Activated T-cell treated with anti-CD3 and anti-CD28 coated beads, Interleukin-2, amount 50 U/mL, for 1 hour (primary cell): ENCODE data around the gene ABCC2.
"Not testable (repeated sequence)": the region's sequence is repeated elsewhere in the genome, so short reads cannot be mapped to it uniquely, and the experiment has no call there.

Experiments used
- DNase-seq: peaks from one replicate; pipeline ENCODE4 v3.0.0-alpha.2; 2020

The ABCC2 gene

DNA sequence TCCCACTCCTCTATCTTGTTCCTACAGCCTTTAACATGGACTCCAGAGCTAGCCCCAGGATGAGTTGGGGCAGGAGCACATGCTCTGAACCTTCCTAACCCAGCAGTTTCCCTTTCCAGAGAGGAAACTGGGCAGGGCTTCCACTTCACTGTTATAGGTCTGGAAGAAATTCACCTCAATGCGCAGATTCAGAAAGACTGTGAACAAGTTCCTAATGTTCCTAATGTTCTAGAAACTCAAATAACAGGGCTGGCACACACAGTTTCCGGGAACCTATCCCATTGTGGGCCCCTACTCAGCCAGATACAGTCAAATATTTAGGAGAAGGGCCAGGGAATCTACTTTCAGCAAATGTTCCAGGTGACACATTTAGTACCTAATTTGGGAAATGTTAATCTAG, 29.7 kb downstream of the ABCC2 start:
- DNase-seq: no peak

DNA sequence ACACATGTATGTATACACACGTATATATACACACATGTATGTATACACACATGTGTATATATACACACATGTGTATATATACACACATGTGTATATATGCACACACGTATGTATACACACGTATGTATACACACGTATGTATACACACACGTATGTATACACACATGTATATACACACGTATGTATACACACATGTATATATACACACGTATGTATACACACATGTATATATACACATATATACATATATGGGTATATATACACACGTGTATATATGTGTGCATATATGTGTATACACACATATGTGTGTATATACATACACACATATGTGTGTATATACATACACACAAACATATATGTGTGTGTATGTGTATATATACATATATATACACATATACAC, 31.7 kb downstream of the ABCC2 start:
- no peak for DNase-seq

DNA sequence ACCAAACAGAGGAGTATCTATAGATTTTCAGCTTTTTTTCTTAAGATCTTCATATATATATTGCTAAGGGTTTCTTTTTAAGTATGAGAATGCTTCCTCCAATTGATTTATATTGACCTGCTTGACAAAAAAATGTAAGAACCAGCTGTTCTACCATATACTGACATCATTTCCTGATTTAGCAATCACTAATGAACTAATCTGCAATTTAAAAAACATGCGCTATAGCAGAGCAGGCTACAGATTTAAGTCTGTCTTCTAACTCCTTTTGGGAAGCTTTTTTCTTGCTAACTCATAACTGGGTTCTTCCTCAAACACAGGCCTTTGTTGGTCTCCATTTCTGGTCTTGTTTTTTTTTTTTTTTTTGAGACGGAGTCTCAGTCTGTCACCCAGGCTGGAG, 33.2 kb downstream of the ABCC2 start:
- DNase-seq: no peak

DNA sequence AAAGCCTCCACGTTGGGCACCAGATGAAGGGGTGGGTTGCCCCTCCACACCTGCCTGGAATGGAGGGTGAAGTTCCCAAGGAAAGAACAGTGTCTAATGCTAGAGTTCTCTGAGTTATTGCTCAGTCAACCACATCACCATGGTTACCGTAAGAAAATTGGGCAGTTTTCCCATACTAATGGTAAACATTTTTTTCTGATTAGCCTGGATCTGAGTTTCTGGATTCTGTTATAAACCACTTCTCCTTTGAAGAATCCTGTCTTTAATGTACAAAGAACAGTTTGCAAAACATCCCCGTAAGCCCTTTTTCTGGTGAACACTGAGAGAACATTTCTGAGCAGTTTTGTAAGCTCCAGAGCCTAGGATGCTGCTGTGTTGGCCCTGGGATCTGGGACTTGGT, 45.5 kb downstream of the ABCC2 start:
- DNase-seq: no peak

DNA sequence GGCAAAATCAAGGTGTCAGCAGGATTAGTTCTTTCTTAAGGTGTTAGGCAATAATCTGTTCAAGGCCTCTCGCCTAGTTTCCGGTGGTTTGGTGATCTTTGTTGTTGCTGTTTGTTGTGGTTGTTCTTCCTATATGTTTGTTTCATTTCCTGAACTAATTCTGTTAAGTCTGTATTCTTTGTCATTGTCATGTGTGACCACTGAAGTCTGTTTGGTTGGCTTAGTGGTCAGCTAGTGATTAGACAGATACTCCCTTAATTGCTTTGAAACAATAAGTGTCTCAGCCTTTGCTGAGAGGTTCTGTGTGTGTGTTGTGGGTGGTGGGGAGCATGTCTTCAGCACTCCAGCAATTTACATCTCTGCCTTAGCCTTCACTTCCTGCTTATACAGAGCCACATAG, 46.0 kb downstream of the ABCC2 start:
- no peak for DNase-seq

DNA sequence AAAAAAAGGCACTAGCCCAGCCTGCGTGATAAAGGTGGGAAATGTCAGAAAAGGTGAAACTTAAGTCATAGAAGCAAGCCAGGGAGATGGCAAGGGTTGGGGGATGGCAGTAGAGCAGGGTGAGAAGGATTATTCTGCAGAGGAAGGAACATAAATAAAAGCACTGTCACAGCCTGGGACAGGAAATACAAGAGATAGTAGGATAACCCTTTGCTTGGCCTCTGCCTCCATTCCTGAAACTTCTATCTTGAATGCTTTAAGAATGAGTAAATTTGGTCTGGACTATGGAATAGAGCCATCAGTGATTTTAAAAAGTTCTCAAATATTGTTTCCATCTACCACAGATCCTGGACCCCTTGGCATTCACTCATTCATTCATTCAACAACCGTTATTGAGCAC, 50.0 kb downstream of the ABCC2 start:
- no peak for DNase-seq

DNA sequence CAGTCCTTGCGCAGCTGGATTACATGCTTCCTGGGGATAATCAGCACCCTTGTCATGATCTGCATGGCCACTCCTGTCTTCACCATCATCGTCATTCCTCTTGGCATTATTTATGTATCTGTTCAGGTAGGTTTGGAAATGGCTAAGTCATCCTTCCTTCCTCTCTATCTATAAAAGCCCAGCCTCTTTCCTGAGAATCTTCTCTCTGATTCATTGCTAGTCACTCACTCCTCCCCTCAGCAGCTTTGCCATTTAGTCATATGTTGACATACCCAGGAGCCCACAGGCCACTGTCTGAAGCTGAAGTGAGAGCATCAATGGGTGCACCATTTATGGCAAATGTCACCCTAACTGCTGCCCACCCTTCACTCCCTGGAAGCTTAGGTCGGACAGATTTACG, 52.0 kb downstream of the ABCC2 start:
- no peak for DNase-seq

DNA sequence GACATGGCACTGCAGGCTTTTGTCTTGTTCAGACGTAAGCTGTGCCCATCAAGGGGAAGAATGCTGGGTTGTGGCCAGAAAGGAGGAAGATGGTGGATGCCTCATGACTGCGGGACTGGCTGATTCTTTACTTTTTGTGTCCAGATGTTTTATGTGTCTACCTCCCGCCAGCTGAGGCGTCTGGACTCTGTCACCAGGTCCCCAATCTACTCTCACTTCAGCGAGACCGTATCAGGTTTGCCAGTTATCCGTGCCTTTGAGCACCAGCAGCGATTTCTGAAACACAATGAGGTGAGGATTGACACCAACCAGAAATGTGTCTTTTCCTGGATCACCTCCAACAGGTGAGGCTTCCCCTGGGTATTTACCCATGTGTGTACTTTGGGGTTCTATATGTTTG, 53.5 kb downstream of the ABCC2 start:
- no peak for DNase-seq

DNA sequence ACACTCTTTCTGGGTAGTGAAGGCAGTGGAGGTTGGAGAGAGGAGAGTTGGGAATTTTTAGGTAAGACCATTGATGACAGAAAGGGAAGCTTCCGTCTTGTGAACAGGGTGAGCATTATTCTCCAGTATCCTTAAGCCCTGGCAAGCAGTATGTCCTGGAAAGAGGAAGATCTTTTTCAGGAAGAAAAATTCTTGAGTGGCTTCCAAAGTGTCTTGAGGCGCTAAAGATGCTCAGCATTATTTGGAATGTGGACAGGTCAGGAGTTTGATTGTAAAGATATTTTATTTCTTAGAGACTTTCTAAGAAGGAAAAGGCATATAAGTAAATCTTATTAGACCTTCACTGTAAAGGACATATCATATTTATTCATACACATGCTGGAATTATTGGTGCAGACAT, 54.3 kb downstream of the ABCC2 start:
- DNase-seq: no peak

DNA sequence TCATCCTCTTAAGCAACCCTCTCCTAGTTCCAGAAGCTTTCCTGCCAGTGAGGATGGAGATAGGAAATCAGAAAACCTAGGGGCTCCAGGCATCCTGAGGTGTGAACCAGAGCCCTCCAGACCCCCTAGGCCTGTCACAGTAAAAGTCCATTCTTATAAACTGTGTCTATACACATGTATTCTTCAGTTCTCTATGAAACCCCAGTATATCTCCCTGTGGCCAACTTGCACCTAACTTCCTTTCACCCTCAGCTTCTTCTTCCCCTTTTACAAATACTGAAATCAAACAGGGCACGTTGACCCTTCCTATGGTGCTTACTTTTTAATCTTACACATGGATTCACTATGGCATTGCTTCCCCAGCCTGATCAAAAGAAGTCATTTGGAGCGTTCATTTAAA, 58.4 kb downstream of the ABCC2 start:
- not testable (repeated sequence) for DNase-seq

DNA sequence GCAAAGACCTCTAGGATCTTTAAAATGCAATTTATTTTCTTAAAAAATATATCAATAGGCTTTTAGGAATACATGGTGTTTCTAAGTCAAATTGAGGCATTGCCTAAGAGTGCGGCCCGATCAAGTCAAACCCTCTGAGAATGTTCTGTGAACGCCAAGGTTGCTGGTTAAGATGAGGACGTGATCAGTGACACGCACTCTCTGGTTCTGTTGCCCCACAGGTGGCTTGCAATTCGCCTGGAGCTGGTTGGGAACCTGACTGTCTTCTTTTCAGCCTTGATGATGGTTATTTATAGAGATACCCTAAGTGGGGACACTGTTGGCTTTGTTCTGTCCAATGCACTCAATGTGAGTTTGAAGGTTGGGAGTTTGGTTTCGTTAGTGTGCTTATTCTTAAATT, 59.3 kb downstream of the ABCC2 start:
- no peak for DNase-seq

DNA sequence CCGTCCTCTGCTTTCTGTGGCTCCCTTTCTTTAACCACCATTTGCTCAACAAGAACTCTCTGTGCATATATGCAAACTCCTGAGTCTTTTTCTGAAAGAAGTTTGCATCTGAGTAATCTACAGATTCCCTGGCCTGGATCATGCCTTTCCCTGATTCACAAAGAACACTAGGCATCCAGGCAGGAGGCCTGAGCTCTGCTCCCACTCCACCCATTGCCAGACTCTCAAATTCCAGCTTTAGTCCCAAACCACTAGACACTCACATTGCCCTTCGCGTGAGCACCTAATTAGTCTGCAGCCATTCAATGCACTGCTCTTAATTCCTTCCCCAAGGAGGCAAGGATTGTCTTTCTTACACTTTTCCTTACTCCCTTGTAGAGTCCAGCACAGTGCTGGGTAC, 60.9 kb downstream of the ABCC2 start:
- no peak for DNase-seq

DNA sequence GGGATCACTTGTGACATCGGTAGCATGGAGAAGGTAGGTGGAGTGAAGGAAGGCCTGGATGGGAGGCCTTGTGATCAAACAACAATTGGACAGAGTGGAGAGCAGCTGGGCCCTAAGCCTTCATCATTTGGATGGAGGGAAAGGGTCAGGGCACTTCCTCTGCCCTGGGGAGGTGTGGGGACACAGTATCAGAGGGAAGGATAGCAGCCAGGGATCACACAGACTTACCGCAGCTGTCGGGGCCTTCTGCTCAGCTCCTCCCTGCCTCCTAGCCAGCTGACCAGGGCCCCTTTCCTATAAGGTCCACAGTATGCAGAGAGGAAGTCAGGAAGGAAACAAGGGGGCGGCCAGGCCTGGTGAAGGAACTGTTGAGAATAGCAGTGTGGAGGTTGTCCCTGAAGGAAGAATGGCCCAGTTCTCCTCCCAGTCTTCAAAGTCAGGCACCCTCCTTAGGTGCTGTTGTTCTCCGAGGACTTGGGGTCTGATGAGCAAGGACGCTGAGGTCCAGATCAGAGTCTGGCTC, 62.1 kb downstream of the ABCC2 start:
- no peak for DNase-seq

DNA sequence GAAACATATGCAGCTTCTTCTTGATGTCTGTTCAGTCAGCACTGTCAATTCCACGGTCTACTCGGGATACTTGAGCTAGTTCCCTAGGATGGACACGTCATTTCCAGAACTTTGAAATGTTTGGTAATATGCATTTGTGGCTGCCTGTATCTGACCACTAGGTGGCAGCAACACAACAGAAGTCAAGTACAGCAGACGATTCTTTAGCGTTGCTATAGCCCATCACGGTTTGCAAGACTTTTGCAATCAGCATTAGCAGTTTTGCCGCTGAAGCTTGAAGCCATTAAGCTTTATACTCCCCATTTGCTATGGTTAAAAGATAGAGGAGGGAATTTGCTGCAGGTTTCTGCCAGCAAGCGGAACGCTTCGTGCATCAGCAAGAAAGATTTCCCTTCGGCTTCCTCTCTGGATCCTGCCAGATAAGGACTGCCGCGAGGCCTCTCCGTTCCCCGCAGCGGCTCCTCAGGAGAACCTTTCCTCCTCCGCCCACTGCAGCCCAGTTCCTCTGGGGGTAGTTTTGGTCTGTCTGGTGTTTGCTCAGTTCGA, 63.5 kb downstream of the ABCC2 start:
- peak; percentile 56 for DNase-seq

DNA sequence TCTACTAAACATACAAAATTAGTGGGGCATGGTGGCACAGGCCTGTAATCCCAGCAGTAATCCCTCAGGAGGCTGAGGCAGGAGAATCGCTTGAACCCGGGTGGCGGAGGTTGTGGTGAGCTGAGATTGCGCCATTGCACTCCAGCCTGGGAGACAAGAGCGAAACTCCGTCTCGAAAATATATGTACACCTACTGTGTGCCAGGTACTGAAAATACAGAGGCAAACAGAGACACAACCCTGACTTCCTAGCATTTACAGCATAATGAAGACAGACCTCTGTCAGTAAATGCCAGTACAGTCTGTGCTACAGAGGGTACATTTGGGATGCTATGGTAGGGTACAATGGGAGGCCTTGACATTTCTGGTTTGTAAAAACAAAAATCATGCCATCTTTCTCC, 66.6 kb downstream of the ABCC2 start:
- no peak for DNase-seq

DNA sequence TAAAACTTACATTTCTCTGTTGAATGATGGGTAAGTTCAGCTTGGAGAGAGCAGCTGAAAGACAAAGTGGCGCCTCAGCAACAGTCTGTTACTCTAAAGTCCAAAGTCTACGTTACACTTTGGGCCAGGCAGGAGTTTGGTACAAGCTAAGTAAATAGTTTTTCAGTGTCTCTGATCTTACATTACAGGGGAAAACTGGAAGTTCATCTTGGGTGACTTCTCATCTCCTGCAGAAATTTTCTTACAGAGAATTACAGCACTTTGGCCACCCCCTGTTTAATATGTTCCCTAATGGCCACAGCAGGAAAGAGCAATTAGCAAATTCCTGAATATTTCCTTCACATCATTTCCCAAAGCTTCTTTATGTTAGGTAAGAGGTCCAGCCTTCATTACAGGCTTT, 67.1 kb downstream of the ABCC2 start:
- DNase-seq: no peak

DNA sequence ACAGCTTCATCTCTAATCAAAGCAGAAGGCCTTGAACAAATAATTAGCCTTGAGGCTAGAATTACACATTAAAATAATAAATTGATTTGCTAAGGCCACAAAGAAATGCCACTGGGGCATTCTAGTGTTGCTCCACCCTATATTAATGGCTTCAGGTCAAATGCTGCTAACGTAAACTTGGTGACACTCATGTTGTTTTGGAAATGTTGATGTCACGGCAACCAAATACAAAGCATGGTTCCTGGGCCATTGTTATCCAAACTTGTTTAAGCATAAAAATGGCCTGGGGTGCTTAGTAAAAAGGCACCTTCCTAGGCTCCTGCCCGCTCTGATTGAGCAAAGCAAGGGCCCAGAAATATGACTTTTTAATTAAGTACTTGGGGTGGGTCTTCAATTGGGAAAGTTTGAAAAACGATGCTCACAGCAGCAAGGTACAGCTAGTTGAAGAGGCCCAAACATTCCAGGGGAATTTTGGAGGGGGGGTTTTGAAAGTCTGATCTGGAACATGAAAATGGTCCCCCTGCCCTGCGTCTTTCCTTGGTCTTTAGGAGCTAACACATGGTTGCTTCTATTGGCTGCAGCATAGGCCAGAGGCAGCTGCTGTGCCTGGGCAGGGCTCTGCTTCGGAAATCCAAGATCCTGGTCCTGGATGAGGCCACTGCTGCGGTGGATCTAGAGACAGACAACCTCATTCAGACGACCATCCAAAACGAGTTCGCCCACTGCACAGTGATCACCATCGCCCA, 67.8 kb downstream of the ABCC2 start:
- DNase-seq: no peak

DNA sequence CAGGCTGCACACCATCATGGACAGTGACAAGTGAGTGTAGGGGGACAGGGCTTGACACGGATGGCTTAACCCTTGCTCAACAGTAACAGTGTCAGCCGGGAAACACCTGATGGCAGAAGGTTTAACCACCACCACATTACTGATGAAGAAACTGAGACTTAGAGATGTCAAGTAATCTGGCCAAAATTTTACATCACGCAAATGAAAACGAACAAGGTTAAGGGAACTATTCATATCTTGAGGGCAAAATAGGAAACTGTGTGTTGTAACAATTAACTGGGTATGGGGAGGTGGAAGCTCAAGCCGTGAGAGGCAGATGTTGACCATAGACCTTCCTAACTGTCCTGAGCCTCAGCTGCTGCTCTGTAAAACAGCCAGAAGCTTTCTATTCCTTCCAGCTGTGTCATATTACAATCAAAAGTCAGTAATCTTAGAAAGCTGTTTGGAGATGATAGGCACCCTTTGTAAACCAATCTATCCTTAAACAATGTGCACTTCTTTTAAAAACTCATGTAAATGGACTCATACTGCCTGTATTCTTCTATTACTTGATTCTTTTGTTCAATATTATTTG, 68.4 kb downstream of the ABCC2 start:
- DNase-seq: no peak

DNA sequence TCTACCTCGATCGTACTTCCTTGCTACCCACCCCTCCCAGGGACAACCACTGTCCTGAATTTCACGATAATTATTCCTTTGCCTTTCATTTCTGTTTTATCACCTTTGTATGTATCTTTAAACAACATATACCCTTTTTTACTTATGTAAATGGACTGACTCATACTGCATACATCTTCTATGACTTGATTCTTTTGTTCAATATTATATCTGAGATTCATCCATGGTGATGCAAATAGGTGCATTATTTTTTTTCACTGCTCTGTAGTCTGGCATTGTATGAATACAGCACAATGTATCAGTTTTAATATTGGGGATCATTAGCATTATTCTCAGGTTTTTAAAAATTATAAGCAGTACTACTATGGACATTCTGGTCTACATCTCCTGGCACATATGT, 69.4 kb downstream of the ABCC2 start:
- DNase-seq: no peak

DNA sequence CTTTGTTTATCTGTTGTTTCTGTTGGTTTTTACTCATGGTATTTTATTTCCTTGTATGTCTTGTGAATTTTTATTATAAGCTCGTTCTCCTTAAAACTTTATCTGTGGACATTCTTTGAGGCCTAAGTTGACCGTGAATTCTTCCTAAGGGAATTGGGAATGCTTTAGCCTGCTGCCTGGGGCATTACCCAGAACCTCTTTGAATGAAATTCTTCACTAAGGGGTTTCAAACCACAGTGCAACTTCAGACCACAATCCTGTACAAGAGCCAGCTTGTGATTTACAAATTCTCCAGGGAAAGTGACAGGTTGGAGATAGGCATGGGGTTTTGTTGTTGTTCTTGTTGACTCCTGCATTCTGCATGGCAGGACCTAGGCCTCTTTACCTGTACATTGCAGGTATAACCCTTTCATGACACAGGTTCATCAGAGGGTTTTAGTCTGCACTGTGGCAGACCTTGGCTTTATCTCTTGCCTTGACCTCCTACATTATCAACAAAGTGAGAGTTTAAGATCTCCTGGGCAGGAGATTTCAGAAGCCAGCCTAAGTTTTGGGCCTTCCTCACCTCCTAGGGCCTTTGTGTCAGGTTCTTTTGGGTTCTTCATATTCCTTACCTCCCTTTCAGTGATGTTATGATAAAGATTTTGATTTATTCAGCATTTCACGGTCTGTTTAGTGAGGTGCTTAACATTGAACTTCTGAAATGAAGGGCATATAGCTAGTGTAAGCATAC, 70.2 kb downstream of the ABCC2 start:
- DNase-seq: no peak

DNA sequence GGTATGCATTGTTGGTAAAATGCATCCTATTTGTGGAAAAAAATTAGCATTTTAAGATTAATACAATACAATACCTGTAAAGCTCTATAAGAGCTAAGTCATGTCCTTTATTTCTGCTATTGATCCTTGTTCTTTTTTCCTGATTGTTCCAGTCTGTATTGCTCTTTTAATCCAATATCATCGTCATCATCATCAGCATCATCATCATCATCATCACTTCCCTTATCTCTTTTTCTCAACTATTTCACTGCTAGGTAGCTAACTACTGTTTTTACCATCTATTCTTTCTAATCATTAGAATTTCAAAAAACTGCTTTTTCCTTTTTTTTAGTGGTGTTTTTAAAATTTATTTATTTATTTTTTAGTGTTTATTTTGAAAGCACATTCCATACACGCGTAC, 71.2 kb downstream of the ABCC2 start:
- no peak for DNase-seq

DNA sequence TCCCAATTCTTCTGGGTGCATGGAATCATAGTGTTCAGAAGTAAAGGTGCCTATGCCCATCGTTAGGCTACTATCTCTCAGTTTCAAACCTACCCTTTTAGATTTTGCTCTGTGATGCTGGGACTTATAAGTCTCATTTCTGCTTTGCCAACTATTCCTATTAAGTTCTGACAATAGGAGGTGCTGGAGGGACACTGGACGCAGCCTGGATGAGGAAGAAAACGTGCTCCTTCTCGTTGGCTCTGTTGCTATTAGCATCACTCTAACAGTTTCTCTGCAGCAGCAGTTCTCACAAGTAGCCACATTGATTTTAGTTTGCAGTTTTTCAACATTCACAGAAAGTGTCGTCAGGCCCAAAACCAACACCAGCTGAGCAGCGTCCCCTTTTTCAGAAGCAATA, 72.4 kb downstream of the ABCC2 start:
- DNase-seq: no peak

DNA sequence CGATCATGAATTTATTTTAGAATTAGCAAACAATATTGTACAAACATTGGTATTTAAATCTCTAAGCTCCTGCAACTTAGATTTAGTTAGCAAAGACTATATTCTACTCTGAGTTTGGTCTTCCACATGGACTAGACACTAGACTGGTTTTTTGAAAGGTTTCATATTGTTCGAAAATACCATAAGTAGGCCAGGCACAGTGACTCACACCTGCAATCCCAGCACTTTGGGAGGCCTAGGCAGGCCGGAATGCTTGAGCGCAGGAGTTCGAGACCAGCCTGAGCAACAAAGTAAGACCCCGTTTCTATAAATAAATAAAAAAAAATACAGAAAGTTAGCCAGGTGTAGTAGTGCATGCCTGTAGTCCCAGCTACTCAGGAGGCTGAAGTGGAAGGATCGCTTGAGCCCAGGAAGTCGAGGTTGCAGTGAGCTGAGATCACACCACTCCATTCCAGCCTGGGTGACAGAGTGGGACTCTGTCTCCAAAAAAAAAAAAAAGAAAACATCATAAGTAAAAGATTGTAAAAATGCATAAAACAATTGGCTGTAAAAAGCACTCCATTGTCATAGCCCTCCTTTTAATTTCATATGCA, 73.1 kb downstream of the ABCC2 start:
- no peak for DNase-seq

DNA sequence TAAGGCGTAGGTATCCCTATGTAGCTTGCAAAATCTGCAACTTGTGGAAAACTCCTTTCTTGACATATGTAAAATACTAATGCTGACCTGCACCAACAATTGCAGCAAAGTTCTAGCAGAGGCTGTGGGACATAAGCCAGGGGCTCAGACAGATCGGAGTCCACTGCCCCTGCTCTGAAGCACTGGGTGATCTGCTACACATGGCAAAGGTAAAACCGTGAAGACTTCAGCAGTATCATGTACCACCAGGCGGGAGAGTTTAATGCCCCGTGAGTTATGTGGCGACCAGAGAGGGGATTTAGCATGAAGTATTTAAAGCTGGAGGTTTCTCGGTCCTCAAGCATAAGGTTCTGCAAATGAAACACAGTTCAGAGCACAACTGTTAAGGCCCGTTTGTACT, 76.4 kb downstream of the ABCC2 start:
- no peak for DNase-seq
